ENCODE data around the gene SUGCT. TPM values are rescaled to one million over a fixed set of nuclear protein-coding genes. Genes with fewer than 3 reads are reported as not detected.

Gene SUGCT
- total and polyA plus RNA-seq, 2 experiments from 2014 or later = 21.4 to 57.8 TPM

GRCh38 chr7:40570223-40570622, 435.4 kb downstream of the SUGCT start:
- Histone ChIP-seq H3K27me3 (no peaks in the 10 kb centered on the region), H3K4me1 (ENCODE audit: low read depth) (peaks cover 59% of the 10 kb centered on the region), H3K9me3 (ENCODE audit: low read depth) (no peaks in the 10 kb centered on the region), H3K4me3 (no peak overlapping the region), H3K27ac (peak overlapping the region; percentile 66), H3K36me3 (no peaks in the 10 kb centered on the region)
- TF ChIP-seq, protein P1, sequence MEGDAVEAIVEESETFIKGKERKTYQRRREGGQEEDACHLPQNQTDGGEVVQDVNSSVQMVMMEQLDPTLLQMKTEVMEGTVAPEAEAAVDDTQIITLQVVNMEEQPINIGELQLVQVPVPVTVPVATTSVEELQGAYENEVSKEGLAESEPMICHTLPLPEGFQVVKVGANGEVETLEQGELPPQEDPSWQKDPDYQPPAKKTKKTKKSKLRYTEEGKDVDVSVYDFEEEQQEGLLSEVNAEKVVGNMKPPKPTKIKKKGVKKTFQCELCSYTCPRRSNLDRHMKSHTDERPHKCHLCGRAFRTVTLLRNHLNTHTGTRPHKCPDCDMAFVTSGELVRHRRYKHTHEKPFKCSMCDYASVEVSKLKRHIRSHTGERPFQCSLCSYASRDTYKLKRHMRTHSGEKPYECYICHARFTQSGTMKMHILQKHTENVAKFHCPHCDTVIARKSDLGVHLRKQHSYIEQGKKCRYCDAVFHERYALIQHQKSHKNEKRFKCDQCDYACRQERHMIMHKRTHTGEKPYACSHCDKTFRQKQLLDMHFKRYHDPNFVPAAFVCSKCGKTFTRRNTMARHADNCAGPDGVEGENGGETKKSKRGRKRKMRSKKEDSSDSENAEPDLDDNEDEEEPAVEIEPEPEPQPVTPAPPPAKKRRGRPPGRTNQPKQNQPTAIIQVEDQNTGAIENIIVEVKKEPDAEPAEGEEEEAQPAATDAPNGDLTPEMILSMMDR (IDR thresholded peaks at IDR 0.05; ENCODE audit: low read depth, low read length) = no peak
- DNase-seq (ENCODE audit: low read depth in 1 of 2, low spot score in 1 of 2) = peak; percentile 27 to 42

- Histone ChIP-seq H3K4me1 (ENCODE audit: low read depth) (peaks cover 55% of the 10 kb centered on the region), H3K27me3 (no peaks in the 10 kb centered on the region), H3K27ac (peak overlapping the region; percentile 93), H3K36me3 (no peaks in the 10 kb centered on the region), H3K9me3 (ENCODE audit: low read depth) (no peaks in the 10 kb centered on the region), H3K4me3 (no peak overlapping the region)
- TF ChIP-seq, protein P1 (IDR thresholded peaks at IDR 0.05; ENCODE audit: low read depth, low read length) = no peak
- DNase-seq (ENCODE audit: low read depth in 1 of 2, low spot score in 1 of 2) = peak; percentile 73 to 95
Observed at GRCh38 chr7:40571796-40572195, 437.0 kb downstream of the SUGCT start.

DNA sequence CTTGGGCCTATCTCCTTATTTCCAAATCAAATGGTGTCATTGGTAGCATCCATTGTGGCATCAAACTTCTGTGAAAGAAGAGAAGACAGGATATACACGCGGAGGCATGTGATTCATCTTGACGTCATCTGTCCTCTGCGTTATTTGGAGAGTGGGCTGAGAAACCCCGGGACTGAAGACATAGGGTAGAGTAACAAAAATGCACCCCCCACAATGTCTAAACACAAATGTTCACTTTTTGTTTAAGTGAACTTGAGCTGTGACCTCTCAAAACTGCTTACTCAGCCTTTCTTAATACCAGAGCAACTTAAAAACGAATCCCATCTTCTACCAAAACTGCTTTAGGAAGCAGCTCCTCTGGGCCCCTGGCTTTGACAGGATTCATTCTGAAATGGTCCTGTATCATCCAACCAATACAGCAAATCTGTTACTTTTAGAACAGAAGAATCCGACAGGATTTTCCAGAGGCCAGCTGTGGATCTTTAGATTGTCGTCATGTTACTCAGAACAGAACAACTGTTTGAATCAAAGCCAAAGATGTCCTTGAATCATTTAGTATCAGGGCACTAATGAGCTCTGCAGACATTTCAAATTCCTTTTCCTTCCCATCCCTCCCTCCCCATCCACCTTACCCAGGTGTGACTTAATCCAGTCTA, 438.1 kb downstream of the SUGCT start:
- no peaks in the 10 kb centered on the region for H3K27me3 ChIP-seq
- DNase-seq (ENCODE audit: low read depth in 1 of 2, low spot score in 1 of 2) = peak in 1 of 2 donors; percentile 78
- TF ChIP-seq, protein P1 (IDR thresholded peaks at IDR 0.05; ENCODE audit: low read depth, low read length) = no peak
- H3K9me3 ChIP-seq (ENCODE audit: low read depth) = no peaks in the 10 kb centered on the region
- peak overlapping the region; percentile 93 for H3K27ac ChIP-seq
- H3K4me1 ChIP-seq (ENCODE audit: low read depth) = peaks cover 51% of the 10 kb centered on the region
- no peak overlapping the region for H3K4me3 ChIP-seq
- no peaks in the 10 kb centered on the region for H3K36me3 ChIP-seq

DNA sequence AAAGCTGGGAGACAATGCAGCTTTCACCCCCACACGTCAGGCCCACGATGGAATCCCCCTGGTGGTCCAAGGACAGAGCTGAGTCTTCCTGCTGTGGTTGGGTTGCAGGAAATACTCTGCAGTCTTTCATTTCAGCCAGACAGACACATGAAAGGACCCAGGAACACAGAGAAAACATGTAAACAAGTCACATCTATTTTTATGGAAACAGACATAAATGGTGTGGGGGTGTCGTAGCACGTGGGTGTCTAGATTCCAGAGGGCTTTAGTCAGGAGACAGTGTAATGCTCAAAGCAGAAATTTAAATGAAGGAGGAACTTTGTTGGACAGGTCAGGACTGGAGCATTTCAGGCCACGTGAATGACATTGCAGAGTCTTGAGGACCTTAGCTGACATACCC, 444.6 kb downstream of the SUGCT start:
- H3K27ac ChIP-seq = no peak overlapping the region
- DNase-seq (ENCODE audit: low read depth in 1 of 2, low spot score in 1 of 2) = peak in 1 of 2 donors; percentile 37
- H3K36me3 ChIP-seq = no peaks in the 10 kb centered on the region
- H3K4me1 ChIP-seq (ENCODE audit: low read depth) = peaks cover 6% of the 10 kb centered on the region
- no peak overlapping the region for H3K4me3 ChIP-seq
- no peaks in the 10 kb centered on the region for H3K9me3 ChIP-seq (ENCODE audit: low read depth)
- TF ChIP-seq, protein P1 (IDR thresholded peaks at IDR 0.05; ENCODE audit: low read depth, low read length) = no peak
- H3K27me3 ChIP-seq = no peaks in the 10 kb centered on the region

- H3K27ac ChIP-seq = no peak overlapping the region
- peak in 1 of 2 donors; percentile 50 for DNase-seq (ENCODE audit: low read depth in 1 of 2, low spot score in 1 of 2)
- TF ChIP-seq, protein P1 (IDR thresholded peaks at IDR 0.05; ENCODE audit: low read depth, low read length) = no peak
- no peaks in the 10 kb centered on the region for H3K9me3 ChIP-seq (ENCODE audit: low read depth)
- H3K4me3 ChIP-seq = no peak overlapping the region
- H3K4me1 ChIP-seq (ENCODE audit: low read depth) = peaks cover 6% of the 10 kb centered on the region
- H3K27me3 ChIP-seq = no peaks in the 10 kb centered on the region
- H3K36me3 ChIP-seq = no peaks in the 10 kb centered on the region
Observed at GRCh38 chr7:40580776-40581175, 446.0 kb downstream of the SUGCT start.

Measured in cardiac muscle cell (in vitro differentiated cells and primary cell).